ENCODE data around the gene SMTNL1. TPM values are rescaled to one million over a fixed set of nuclear protein-coding genes. Genes with fewer than 3 reads are reported as not detected.

SMTNL1 gene
- total and polyA plus RNA-seq, 9 of the 15 experiments (the other 6 are each of a cell fraction or from before 2014, with no cell fraction given) = not detected

DNA sequence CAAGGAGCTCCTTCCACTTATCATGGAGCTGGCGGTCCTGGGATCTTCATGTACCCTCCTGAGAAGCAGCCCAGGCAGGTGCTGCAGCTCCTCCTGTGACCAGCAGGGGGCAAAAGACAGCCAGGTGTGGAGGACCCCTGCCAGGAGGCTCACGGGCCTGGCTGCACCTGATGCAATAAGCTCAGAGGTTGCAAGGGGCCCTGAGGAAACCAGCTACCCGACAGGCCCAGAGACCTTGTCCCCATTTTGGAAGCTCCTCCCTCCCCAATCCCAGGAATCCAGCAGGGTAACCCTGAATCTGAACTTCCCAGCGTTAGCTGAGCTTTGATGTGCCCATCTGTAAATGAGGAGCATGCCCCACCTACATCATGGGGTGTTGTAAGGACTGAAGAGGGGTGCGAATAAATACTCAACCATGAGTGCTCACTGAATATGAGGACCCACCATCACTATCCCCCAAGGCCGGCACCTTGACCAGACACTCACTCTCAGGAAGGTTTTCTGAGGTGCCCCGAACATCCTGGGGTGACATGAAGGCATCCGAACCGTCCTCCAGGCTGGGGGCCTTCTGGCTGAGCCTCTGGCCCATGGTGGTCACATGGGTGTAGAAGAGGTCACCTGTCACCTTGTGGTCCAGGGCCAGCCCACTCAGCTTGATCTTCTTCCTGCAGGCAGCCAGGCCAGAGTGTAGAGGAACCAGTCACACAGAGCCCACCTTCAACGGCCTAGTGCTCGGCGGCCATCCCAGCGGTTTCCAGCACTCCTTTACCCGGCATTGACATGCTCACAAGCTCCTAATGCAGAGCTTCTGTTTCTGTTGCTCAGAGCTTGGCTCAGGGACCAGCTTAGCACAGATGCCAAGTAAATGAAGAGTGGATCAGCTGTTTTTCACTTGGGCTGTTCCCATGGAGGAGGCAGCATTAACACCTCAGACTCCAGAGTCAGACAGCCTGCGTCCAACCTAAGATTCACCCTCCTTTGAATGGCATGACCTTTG lies 43.6 kb upstream of the SMTNL1 start (continued):
- TF ChIP-seq ZNF311 (CRISPR knock-in tag; IDR thresholded peaks at IDR 0.05) = 0 out of 2 replicates have a peak, but pooled peaks have one; percentile 54
- no peak for TF ChIP-seq NR2C1 (IDR thresholded peaks at IDR 0.05)
- peak; percentile 62 for TF ChIP-seq NR2C1 (tag; IDR thresholded peaks at IDR 0.05)
- no peak for TF ChIP-seq ZBED1 (IDR thresholded peaks at IDR 0.05)
- TF ChIP-seq, protein P1, sequence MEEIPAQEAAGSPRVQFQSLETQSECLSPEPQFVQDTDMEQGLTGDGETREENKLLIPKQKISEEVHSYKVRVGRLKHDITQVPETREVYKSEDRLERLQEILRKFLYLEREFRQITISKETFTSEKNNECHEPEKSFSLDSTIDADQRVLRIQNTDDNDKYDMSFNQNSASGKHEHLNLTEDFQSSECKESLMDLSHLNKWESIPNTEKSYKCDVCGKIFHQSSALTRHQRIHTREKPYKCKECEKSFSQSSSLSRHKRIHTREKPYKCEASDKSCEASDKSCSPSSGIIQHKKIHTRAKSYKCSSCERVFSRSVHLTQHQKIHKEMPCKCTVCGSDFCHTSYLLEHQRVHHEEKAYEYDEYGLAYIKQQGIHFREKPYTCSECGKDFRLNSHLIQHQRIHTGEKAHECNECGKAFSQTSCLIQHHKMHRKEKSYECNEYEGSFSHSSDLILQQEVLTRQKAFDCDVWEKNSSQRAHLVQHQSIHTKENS (CRISPR knock-in tag; IDR thresholded peaks at IDR 0.05) = no peak
- TF ChIP-seq, protein P2, sequence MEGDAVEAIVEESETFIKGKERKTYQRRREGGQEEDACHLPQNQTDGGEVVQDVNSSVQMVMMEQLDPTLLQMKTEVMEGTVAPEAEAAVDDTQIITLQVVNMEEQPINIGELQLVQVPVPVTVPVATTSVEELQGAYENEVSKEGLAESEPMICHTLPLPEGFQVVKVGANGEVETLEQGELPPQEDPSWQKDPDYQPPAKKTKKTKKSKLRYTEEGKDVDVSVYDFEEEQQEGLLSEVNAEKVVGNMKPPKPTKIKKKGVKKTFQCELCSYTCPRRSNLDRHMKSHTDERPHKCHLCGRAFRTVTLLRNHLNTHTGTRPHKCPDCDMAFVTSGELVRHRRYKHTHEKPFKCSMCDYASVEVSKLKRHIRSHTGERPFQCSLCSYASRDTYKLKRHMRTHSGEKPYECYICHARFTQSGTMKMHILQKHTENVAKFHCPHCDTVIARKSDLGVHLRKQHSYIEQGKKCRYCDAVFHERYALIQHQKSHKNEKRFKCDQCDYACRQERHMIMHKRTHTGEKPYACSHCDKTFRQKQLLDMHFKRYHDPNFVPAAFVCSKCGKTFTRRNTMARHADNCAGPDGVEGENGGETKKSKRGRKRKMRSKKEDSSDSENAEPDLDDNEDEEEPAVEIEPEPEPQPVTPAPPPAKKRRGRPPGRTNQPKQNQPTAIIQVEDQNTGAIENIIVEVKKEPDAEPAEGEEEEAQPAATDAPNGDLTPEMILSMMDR (IDR thresholded peaks at IDR 0.05 in 2 of 3, conservative IDR thresholded peaks at IDR 0.05 in 1 of 3; ENCODE audit: insufficient read depth in 2 of 3, low read depth in 1 of 3, low read length in 3 of 3) = peak; percentile 78 to 98 (median 80)
- TF ChIP-seq, protein P3, sequence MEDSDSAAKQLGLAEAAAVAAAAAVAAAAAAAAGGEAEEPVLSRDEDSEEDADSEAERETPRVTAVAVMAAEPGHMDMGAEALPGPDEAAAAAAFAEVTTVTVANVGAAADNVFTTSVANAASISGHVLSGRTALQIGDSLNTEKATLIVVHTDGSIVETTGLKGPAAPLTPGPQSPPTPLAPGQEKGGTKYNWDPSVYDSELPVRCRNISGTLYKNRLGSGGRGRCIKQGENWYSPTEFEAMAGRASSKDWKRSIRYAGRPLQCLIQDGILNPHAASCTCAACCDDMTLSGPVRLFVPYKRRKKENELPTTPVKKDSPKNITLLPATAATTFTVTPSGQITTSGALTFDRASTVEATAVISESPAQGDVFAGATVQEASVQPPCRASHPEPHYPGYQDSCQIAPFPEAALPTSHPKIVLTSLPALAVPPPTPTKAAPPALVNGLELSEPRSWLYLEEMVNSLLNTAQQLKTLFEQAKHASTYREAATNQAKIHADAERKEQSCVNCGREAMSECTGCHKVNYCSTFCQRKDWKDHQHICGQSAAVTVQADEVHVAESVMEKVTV (CRISPR knock-in tag; IDR thresholded peaks at IDR 0.05) = peak; percentile 88
- no peak for TF ChIP-seq C11orf30 (IDR thresholded peaks at IDR 0.05; ENCODE audit: low read depth)
- no peak for TF ChIP-seq GABPB2 (CRISPR knock-in tag; conservative IDR thresholded peaks at IDR 0.05)
- peak; percentile 62; the same call in 1 of the 2 replicates for TF ChIP-seq HSF4 (CRISPR knock-in tag; IDR thresholded peaks at IDR 0.05; ENCODE audit: borderline replicate concordance)
- no peak for TF ChIP-seq KDM4B (IDR thresholded peaks at IDR 0.05; ENCODE audit: borderline replicate concordance in 2 of 2, low read depth in 1 of 2)
- no peak for TF ChIP-seq TCF7L2 (IDR thresholded peaks at IDR 0.05; ENCODE audit: low read depth, low read length)
- no peak for TF ChIP-seq ARID2 (IDR thresholded peaks at IDR 0.05)
- TF ChIP-seq NFE2L1 (tag; IDR thresholded peaks at IDR 0.05; ENCODE audit: borderline replicate concordance, low read depth) = no peak
- TF ChIP-seq STAG1 (CRISPR knock-in tag; IDR thresholded peaks at IDR 0.05; ENCODE audit: borderline replicate concordance) = peak; percentile 47; the same call in 1 of the 2 replicates
- TF ChIP-seq, protein P4, sequence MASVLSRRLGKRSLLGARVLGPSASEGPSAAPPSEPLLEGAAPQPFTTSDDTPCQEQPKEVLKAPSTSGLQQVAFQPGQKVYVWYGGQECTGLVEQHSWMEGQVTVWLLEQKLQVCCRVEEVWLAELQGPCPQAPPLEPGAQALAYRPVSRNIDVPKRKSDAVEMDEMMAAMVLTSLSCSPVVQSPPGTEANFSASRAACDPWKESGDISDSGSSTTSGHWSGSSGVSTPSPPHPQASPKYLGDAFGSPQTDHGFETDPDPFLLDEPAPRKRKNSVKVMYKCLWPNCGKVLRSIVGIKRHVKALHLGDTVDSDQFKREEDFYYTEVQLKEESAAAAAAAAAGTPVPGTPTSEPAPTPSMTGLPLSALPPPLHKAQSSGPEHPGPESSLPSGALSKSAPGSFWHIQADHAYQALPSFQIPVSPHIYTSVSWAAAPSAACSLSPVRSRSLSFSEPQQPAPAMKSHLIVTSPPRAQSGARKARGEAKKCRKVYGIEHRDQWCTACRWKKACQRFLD (CRISPR knock-in tag; IDR thresholded peaks at IDR 0.05) = no peak
- TF ChIP-seq, protein P5, sequence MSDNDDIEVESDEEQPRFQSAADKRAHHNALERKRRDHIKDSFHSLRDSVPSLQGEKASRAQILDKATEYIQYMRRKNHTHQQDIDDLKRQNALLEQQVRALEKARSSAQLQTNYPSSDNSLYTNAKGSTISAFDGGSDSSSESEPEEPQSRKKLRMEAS (CRISPR knock-in tag; IDR thresholded peaks at IDR 0.05) = no peak
- no peak for TF ChIP-seq CREB1 (IDR thresholded peaks at IDR 0.05)
- TF ChIP-seq CREB1 (CRISPR knock-in tag; IDR thresholded peaks at IDR 0.05) = no peak
- no peak; a peak in 1 of 4 replicates for TF ChIP-seq TBL1XR1 (IDR thresholded peaks at IDR 0.05; ENCODE audit: low read length in 2 of 2)

Measured in K562 (cell line).